ENCODE results near the gene COL5A1.

DNA sequence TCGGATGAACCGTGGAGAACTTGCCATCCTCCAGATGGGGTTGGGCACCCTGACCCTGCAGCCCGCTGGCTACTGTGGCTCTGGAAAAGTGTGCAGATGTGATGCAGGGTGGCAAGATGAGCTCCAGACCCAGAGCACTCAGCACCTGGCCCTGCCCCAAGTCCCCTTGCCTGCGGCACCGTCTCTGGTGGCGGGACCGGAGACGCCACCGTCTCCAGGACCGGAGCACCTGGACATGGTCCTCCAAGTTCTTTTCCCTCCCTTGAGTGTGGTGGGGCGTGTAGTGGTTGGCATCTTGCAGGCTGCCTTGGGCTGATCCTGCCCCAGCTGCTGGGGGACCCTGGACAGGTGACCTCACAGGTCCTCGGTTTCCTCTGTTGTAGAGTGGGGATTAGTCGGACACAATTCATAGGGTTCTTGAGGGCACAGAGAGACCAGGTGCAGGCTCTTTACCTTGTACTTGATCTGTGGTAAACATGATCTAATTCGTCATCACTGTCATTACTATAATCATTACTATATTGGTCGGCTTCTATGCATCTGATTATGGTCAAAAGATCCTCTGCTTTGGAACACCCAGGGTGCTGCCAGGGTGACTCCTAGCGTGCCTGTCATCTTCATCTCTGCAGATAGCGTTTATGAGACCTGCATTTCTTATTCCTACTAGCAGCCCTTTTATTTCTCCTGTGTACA lies 83.5 kb downstream of the COL5A1 start:
- TF ChIP-seq, protein P1, sequence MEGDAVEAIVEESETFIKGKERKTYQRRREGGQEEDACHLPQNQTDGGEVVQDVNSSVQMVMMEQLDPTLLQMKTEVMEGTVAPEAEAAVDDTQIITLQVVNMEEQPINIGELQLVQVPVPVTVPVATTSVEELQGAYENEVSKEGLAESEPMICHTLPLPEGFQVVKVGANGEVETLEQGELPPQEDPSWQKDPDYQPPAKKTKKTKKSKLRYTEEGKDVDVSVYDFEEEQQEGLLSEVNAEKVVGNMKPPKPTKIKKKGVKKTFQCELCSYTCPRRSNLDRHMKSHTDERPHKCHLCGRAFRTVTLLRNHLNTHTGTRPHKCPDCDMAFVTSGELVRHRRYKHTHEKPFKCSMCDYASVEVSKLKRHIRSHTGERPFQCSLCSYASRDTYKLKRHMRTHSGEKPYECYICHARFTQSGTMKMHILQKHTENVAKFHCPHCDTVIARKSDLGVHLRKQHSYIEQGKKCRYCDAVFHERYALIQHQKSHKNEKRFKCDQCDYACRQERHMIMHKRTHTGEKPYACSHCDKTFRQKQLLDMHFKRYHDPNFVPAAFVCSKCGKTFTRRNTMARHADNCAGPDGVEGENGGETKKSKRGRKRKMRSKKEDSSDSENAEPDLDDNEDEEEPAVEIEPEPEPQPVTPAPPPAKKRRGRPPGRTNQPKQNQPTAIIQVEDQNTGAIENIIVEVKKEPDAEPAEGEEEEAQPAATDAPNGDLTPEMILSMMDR (IDR thresholded peaks at IDR 0.05): no peak
- no peak for TF ChIP-seq POLR2A (IDR thresholded peaks at IDR 0.05)

Measured in Peyer's patch (tissue), 4 donors.